HG03196 (cell line): ENCODE results near the gene SLIT3.

Experiments
- ATAC-seq: cut with Tn5 transposase; IDR thresholded peaks from one replicate; pipeline ENCODE4 v1.9.1; 2021; ENCODE audit not compliant: unreplicated experiment

The SLIT3 gene

DNA sequence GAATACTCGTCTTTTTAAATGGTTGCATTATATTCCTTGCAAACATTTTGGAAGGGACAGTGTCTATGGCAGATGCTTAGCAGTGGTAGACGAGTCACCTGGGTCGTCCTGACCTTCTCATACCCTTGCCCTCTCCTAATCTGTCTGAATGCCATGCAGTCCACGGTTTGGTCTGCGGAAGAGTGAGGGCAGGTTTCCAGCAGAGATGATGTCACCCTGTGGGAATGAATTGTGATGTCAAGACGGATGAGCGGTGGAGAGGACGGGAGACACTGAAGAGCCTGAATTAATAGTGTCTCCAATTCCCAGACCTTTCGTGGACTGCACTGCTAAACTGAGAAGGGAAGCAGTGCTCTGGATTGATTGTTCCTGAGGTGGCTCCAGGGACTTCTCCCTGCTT is 392.7 kb downstream of the SLIT3 start:
- no peak for ATAC-seq

DNA sequence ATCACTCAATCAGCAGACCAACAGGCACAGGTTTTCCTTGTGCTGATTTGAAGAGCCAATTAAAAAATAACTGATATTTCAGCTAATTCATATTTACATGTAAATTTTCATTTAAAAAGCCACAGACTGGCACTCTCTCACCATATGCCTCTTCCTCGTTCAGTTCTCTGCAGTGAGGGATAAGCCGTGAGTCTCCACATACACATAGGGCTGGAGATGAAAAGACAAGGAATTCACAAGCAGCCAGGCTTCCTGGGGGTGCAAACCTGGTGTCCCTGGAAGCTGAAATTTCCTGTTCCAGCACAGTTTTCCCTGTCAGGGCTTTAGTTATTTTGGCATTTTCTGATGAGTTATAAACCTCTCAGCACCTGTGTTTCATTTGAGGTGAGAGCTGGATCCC is 397.9 kb downstream of the SLIT3 start:
- no peak for ATAC-seq

DNA sequence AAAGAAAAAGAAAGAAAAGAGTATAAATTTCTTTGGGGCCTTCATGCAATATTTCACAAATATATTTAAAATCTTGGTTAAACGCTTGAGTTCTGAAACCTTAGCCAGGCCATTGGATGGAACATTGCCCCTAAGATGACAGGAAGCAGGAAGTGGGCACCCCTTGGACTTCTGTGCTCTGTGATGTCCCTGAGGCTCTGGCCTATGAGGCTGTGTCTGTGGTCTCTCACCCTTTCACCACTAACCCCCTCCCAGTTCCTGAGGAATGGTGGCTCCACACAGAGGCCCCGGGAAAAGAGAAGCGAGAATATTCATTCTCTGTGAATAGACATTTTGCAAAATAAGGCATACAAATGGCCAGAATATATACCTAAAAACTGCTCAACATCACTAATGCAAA is 401.3 kb downstream of the SLIT3 start:
- ATAC-seq, result no peak

DNA sequence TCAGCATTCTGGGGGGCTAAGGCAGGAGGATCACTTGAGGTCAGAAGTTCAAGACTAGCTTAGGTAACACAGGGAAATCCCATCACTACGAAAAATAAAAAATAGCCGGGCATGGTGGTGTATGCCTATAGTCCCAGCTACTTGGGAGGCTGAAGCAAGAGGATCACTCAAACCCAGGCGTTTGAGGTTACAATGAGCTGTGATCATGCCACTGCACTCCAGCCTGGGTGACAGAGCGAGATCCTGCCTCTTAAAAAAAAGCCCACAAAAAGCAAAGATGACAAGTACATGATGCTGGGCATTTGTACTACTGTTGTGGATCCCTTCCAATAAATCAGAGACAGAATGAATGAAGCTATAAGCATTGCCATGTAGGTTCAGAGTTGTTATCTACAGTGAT is 401.7 kb downstream of the SLIT3 start:
- no peak for ATAC-seq

DNA sequence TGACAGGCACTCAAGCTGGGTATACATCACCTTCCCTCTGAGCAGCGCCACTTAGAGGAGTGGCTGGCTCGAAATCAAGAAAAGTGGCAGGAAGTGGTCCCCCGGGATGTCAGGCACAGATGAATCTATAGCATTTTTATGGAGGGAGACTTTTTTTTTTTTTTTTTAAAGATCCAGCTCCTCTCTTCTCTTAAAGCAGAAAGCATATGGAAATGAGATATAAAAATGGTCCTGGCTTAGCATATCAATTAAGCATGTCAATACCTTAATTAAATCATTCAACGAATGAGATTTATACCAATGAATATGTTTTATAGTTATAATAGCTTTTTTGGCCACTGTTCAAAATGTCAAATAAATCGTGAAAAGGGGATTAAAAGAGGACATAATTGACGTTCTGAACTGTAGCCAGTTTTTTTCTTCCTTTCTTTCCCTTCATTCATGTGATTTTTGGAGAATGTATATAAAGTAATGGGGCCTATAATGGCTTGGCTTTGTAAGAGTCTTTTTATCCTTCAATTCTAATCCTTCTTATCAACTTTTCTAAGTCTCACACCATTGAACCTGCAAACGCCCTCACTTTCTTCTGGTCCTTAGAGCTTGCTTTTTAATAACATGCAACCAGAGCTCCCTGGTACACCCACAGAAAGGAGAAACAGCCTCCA is 402.6 kb downstream of the SLIT3 start:
- ATAC-seq, result no peak

DNA sequence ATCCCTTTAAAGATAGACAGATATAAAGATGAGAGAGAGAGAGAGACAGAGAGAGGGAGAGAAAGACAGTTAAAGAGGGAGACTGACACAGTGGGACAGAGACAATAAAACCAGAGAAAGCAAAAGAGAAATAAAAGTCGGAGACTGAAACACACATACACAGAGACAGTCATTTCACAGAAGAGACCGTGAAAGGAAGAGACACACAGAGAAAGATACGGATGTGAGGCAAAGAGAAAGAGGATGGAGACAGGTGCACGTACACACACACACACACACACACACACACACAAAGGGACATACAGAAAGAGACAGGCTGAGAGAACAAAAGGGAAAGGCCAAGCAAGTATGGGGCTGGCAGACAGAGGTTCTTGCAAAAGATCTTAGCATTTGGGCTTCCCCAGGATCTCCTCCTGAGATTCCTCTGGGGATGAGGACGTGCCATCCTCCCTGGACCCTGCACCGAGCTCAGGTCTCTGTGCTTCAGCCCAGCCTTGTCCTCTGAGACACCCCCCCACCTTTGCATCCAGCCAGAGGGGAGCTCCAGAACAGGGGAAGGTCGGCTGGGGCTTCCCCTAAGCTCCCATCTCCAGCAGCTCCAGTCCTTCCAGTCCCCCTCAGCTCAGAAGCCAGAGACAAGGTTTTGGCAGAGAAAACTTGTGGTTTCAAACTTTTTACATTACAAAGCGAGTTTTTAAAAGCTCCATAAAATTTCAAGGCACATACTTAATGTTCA is 403.4 kb downstream of the SLIT3 start:
- ATAC-seq, result no peak

DNA sequence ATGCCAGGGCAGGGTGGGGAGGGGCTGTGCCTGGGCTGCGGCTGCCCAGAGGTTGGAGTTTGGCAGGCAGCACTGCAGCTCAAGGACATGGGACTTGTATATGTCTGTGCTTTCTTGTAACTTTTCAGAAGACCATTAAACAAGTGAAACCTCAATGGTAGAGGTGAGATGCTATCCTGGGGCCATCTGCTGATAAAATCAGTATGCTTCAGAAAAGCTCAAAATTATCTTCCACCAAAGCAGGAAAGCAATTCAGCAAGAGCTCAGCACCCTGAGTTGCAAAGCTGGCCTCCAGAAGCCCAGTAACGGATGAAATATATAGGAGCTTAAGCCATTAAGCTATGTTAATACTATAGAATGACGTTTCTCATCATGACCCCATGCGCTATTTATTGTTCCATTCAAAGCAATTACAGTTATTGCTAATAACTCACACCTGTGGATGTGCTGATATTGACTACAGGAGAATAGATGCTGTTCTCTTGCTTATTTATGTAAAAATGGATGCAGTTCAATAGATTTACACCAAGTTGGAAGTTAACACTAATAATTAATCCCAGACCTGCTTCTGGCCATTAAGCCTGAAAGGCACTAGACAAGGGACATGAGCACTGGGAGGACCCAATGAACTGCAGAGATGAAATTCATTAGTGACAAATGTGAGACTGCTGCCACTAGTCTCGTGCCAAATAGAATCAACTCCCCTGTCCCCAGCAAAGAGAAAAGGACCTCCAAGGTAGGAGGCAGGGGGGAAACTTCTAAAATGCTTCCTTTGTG is 405.5 kb downstream of the SLIT3 start:
- ATAC-seq, result no peak

DNA sequence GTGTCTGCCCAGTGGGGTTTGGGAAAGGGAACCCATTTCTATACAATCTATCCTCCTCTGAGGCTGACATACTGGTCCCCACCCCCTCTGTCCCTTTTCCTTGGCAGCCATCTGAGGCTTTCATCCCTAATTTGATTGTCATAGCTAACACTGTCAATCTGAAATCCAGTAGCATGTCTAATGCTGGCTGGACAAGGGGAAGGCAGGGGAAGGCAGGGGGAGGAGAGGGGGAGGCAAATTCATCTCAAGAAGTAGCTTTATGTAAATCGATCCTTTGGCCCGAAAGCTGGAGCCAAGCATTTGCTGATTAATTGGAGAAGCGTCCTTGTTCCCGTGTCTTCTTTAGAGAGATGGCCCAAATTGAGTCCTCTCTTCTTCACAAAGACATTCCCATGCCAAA is 407.7 kb downstream of the SLIT3 start:
- no peak for ATAC-seq

DNA sequence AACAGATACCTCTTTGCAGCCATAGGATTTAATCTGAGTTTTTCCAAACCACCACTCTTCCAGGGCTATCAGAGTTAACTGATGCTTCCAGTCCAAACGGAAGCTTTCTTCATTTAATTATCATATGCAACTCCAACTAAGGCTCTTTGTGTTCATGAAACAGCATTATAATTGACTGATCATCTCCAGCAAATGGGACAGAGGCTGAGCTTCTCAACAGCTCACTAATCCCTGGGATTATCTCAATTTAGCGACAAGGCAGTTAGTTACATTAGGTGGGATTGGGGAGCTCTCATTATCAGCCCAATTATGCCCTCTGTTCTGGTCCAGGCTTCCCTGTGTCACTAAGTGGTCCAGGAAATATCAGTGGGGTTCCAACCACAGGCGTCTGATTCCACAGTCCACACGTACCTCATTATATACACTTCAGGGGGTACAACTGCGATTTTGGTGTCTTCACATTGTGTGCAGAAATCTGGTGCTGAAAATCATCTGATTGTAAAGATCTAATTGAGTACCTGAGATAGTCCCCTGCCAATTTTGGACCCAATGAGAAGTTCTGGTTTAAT is 408.2 kb downstream of the SLIT3 start:
- ATAC-seq, result no peak

DNA sequence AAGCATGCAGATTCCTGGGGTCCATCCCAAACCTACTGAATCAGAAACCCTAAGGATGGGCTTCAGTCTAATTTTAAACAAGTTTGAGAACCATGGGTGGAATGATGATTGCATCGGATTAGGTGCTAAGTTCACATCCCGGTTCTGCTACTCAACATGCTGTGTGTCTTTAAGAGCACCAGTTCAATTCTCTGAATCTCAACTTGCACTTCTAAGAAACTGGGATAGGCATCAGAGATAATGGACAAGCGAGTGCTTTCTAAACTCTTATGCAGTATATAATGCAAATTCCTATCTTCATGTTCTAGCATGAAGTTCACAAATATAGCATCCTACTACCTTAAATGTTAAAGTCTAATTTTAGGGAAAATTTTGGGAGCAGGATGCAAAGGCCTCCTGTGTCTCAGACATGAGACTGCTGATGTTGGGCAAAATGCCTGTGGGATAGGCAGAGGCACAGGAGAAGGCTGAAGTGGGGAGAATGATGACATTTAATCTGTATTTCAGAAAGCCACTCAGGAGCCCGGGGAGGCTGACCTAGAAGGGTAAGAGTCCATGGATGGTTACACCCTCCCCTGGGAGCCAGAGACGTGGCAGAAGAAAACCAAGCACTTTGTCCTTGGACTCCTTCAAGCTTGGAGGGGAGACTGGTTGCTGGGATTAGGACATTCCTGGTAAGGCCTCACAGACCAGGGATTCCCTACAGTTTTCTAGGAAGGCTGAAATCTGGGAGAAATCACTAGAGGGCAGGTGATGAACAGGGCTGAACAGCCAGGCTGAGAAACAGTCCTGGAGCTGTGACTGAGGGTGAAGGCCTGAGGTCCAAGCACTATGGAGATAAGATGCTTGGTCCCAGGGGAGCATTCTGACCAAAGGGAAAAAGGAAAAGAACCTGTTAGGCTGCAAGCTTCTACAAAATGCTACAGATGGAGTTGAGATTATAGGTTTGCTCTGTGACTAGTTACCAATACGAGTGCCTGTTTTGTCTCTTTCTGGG is 409.8 kb downstream of the SLIT3 start:
- no peak for ATAC-seq

DNA sequence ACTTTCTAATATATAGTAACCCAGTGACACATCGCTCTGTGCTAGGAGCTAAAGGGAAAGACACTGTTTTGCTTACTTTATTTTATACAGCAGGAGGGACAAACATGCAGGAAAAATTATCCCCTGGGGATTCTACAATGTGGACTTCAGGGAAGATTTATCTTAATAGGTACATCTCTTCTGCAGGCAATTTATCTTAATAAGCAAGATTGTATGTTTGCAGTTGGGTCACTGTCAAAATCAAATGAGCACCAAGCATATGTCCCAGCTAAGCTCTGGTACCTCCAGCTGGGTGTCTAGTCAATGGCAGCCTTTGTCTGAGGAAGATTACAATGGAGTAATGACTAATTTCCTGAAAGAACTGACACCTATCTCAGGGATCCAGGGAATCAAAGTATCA is 411.9 kb downstream of the SLIT3 start:
- ATAC-seq, result no peak

DNA sequence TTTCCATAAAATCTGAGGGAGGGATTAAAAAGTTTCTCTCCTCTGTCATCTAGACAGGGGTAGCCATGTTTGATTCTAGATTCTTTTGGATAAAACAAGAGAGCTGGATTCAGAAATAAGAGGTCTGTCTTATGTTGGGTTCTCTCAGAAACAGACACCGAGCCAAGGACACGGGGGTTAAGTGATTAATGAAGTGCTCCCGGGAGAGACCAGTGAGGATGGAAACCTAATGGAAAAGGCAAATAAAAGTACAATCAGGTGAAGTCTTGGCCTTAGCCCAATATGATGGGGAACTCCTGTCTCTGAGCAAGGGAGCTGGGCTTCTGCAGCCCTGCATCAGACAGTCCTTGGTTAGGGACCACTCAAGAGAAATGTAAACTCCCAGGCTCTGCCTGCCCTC is 413.0 kb downstream of the SLIT3 start:
- ATAC-seq, result no peak

DNA sequence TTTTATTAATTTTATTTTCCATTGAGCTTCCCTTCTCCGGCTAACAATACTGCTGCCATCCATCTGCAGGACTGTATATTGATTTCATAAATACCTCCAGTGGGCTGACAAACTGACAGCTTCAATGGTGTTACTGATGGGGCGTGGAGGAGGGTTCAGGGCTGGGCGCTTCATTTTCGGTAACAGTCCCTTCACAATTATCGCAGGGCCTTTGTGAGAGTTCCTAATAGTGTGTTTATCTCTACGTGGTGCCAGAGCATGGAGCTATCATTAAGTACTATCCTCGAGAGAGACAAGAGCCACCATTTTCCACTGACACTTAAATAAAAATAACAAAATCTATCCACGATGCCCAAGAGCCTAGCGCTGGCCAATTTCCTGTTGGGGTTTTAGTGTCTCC is 414.8 kb downstream of the SLIT3 start:
- ATAC-seq, result no peak

DNA sequence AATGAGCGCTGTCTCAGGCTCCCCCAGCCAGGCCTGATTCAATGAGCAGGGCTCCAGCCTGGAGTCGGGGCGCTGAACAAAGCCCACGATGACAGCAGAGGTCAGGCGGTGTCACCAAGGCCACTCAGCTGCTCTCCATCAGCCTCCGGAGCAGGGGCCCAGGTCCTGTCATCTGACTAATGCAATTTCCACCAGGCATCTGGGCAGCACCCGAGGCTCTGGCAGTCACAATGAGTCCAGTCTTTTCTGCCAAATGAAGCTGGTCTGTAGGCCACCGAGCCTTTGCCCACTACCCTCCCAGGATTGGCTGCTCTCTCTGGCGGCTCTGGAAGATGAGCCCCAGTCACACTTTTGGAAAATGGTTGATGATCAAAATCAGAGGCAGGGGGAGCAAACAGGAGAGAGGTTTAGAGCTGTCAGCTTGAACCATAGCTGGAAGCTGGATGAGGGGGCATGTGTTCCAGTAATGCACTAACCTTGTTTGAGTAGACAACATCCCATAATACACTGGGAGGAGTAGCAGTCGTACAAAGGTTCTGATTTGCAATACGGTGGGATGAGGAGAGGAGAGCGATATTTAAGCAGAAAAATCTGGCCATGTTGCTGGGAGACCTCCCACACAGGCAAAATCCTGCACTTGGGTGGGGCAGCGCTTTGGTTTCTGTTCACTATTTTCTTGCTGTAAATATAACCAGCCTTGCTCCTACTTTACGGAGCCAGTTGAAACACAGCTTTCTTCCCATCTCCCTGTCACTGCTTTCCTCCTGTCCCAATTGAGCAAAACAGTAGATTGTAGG is 415.4 kb downstream of the SLIT3 start:
- no peak for ATAC-seq

DNA sequence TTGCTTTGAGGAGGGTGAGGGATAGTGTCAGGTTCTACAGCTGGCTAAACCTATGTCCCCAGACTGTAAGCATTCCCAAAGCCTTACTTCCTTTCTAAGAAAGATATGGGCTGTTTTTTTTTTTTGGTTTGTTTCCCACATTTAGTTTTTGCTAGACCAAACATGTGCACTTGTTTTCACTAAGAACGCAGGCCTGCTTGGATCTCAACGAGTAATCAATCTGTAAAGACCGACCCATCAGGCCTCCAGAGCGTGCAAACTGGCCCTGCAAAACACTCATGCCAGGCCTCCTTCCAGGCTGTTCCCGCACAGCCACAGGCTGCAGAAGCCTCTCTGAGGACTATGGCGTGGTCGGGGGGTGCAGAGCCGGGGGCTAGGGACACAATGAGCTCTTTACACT is 416.9 kb downstream of the SLIT3 start:
- no peak for ATAC-seq

DNA sequence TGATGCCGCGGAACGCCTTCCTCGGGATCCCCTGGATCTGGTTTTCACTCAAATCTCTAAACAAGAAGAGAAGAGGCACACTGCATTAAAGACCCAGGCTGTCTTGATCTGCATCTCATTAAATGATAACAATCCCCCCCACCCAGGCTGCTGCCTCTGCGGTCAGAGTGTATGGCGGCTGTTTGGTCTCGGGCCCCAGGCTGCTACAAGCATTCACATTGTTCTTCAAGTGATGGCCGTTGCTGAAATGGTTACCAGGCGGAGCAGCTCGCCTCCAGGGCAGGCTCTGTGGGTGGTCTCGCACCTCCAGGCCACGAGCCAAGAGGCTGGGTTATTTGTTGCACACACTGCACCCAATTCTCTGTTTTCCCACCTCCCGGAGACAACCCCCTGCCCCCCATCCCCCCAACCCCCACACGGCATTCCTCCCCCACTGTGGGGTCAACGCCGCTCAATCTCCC is 417.6 kb downstream of the SLIT3 start:
- no peak for ATAC-seq

DNA sequence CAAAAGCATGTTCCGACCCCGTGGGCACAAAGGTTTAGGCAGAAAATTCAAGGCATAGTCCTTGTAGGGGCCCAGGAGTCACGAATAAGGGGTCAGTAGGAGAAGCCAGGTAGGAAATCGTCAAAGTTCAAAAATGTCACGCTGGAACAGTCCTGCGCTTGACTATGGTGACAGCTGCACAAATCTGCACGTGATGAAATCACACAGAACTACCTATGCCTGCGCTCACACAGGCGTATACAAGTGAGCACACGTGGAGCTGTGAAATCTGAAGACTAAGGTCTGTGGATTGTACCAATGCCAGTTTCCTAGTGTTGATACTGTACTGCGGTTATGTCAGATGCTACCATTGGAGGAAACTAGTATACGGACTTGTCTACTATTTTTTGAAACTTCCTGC is 418.7 kb downstream of the SLIT3 start:
- ATAC-seq, result no peak

DNA sequence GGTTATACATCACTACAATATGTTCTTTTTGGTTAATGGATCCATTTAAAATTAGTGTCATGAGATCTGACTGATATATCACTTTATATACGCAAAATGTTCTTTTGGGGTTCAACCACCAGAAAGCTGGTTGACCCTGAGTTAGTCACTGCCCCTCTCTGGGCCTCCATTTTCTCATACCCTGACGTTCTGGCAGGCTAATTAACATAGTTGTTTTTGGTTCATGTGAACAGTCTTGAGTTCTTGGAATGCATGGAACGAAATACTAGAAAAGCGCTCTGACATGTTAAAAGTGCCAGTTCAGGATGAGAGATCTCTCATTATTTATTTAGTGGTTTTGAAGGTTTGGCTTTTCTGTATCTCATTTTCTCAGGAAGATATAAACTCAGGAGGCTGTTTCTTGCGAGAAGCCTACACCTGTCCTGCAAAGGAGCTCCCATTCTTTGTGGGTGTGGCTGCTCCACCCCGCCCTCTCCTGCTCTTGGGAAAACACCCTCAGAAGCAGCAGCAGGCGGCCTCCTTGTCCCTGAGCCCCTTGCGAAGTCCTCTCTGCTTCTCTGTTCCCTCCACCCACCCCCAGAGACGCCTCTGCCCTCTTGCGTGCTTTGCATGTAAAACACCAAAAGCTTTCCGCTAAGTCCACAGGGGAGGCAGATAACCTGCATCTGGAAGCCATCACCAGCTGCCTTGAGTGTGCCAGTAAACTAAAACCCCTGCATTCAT is 419.4 kb downstream of the SLIT3 start:
- no peak for ATAC-seq

DNA sequence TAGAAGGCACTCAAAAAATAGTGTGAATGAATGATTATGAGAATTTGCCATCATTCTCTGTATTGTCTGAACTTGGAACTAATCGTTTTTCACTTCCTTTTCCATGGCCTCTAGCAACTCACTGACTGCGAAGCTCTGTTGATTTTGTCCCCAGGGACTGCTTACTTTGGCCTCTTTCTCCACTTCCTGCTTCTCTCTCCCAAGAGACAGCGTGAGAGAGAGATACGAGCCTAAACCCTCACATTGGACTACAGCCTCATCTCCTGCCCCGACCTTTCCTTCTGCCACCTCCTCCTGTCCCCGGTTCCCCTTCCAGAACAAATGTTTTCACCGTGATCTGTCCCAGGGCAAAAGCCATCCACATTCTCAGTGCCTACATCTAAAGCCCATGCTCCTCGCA is 421.0 kb downstream of the SLIT3 start:
- ATAC-seq, result peak; percentile 95
